Osteocyte (in vitro differentiated cells): Measurements from ENCODE around the gene KDM5B. TPM values are rescaled to one million over a fixed set of nuclear protein-coding genes. Genes with fewer than 3 reads are reported as not detected.

ENCODE experiments used
- DNase-seq: peaks from one replicate; pipeline ENCODE4 v3.0.0; 2021; ENCODE audit warnings: mixed read lengths; ENCODE audit not compliant: unreplicated experiment; ENCODE audit errors: extremely low spot score
- H3K27ac Mint-ChIP-seq: one replicate; pipeline ENCODE4 v1.8.0; 2021; ENCODE audit warnings: mild to moderate bottlenecking, mixed read lengths; ENCODE audit not compliant: unreplicated experiment
- H3K27me3 Mint-ChIP-seq: one replicate; pipeline ENCODE4 v1.8.0; 2021; ENCODE audit warnings: mixed read lengths; ENCODE audit not compliant: unreplicated experiment
- H3K36me3 Mint-ChIP-seq: one replicate; pipeline ENCODE4 v1.8.0; 2021; ENCODE audit warnings: mixed read lengths; ENCODE audit not compliant: unreplicated experiment
- H3K4me1 Mint-ChIP-seq: one replicate; pipeline ENCODE4 v1.8.0; 2021; ENCODE audit warnings: mixed read lengths; ENCODE audit not compliant: unreplicated experiment
- H3K4me3 Mint-ChIP-seq: one replicate; pipeline ENCODE4 v1.8.0; 2021; ENCODE audit warnings: mild to moderate bottlenecking, moderate library complexity, mixed read lengths; ENCODE audit not compliant: unreplicated experiment
- H3K9me3 Mint-ChIP-seq: one replicate; pipeline ENCODE4 v1.8.0; 2021; ENCODE audit warnings: mixed read lengths; ENCODE audit not compliant: unreplicated experiment
- CTCF ChIP-seq: fragments of 200-600 bp; sonication (generic); IDR thresholded peaks from 2 replicates; pipeline ENCODE4 v1.5.0; 2021; ENCODE audit warnings: antibody characterized with exemption, mild to moderate bottlenecking, moderate library complexity
- total RNA-seq: library from RNA; stranded (reverse); gene quantifications from 2 replicates; pipeline ENCODE4 v1.2.1, GENCODE V29; 2021

Gene KDM5B
- total RNA-seq, 1 donor from 2014 or later, result 152 TPM

- H3K4me1 Mint-ChIP-seq, result no peaks in the 10 kb centered on the region
- DNase-seq, result no peak
- no peak overlapping the region for H3K4me3 Mint-ChIP-seq
- TF ChIP-seq CTCF, result peak; percentile 46
- no peak overlapping the region for H3K27ac Mint-ChIP-seq
- H3K9me3 Mint-ChIP-seq, result no peaks in the 10 kb centered on the region
- peaks cover 44% of the 10 kb centered on the region for H3K27me3 Mint-ChIP-seq
- no peaks in the 10 kb centered on the region for H3K36me3 Mint-ChIP-seq
Measured at GRCh38 chr1:202692959-202693555, 115.2 kb downstream of the KDM5B start.

- H3K4me3 Mint-ChIP-seq, result no peak overlapping the region
- no peak overlapping the region for H3K27ac Mint-ChIP-seq
- no peaks in the 10 kb centered on the region for H3K9me3 Mint-ChIP-seq
- no peak for DNase-seq
- H3K27me3 Mint-ChIP-seq, result peaks cover 47% of the 10 kb centered on the region
- no peaks in the 10 kb centered on the region for H3K4me1 Mint-ChIP-seq
- H3K36me3 Mint-ChIP-seq, result no peaks in the 10 kb centered on the region
- TF ChIP-seq CTCF, result no peak
Measured at GRCh38 chr1:202691816-202692215, 116.4 kb downstream of the KDM5B start.

GRCh38 chr1:202689493-202690342, 118.5 kb downstream of the KDM5B start:
- Mint-ChIP-seq H3K27ac (no peak overlapping the region), H3K4me1 (no peaks in the 10 kb centered on the region), H3K4me3 (no peak overlapping the region), H3K36me3 (no peaks in the 10 kb centered on the region), H3K9me3 (no peaks in the 10 kb centered on the region), H3K27me3 (peaks cover 47% of the 10 kb centered on the region)
- no peak for DNase-seq
- no peak for TF ChIP-seq CTCF

GRCh38 chr1:202689082-202689481, 119.1 kb downstream of the KDM5B start:
- Mint-ChIP-seq H3K36me3 (no peaks in the 10 kb centered on the region), H3K27ac (no peak overlapping the region), H3K9me3 (no peaks in the 10 kb centered on the region), H3K4me3 (no peak overlapping the region), H3K4me1 (no peaks in the 10 kb centered on the region), H3K27me3 (peaks cover 52% of the 10 kb centered on the region)
- TF ChIP-seq CTCF, result no peak
- no peak for DNase-seq

- Mint-ChIP-seq H3K27me3 (peaks cover 53% of the 10 kb centered on the region), H3K27ac (no peak overlapping the region), H3K4me1 (no peaks in the 10 kb centered on the region), H3K4me3 (no peak overlapping the region), H3K36me3 (no peaks in the 10 kb centered on the region), H3K9me3 (no peaks in the 10 kb centered on the region)
- DNase-seq, result no peak
- no peak for TF ChIP-seq CTCF
Measured at GRCh38 chr1:202688401-202688800, 119.8 kb downstream of the KDM5B start.
